ENCODE results near the gene SLC44A4.
"Not testable (repeated sequence)": the region's sequence is repeated elsewhere in the genome, so short reads cannot be mapped to it uniquely, and the experiment has no call there.

SLC44A4 gene

GRCh38 chr6:31878222-31878621 lies 575 bp downstream of the SLC44A4 start:
- DNase-seq = no peak

- no peak for DNase-seq
These were observed 1.1 kb downstream of the SLC44A4 start for GRCh38 chr6:31877651-31878161.

GRCh38 chr6:31877125-31877650 lies 1.6 kb downstream of the SLC44A4 start:
- no peak for DNase-seq

GRCh38 chr6:31876357-31876756 lies 2.4 kb downstream of the SLC44A4 start:
- no peak for DNase-seq

- DNase-seq = no peak
These were observed 2.9 kb downstream of the SLC44A4 start for GRCh38 chr6:31875877-31876276.

- no peak for DNase-seq
These were observed 3.8 kb downstream of the SLC44A4 start for GRCh38 chr6:31874836-31875572.

GRCh38 chr6:31874084-31874670 lies 4.6 kb downstream of the SLC44A4 start:
- DNase-seq = no peak

GRCh38 chr6:31871046-31871659 lies 7.6 kb downstream of the SLC44A4 start:
- no peak for DNase-seq

- DNase-seq = peak; percentile 22
These were observed 8.3 kb downstream of the SLC44A4 start for GRCh38 chr6:31870385-31870921.

- DNase-seq = no peak
These were observed 9.5 kb downstream of the SLC44A4 start for GRCh38 chr6:31869343-31869742.

- DNase-seq = not testable (repeated sequence)
These were observed 10.2 kb downstream of the SLC44A4 start for GRCh38 chr6:31868658-31868971.

- DNase-seq = no peak
These were observed 13.3 kb downstream of the SLC44A4 start for GRCh38 chr6:31865205-31866118.

- no peak for DNase-seq
These were observed 14.0 kb downstream of the SLC44A4 start for GRCh38 chr6:31864818-31865204.

- DNase-seq = not testable (repeated sequence)
These were observed 14.7 kb downstream of the SLC44A4 start for GRCh38 chr6:31864123-31864562.

GRCh38 chr6:31862344-31863235 lies 16.2 kb downstream of the SLC44A4 start, which contains the start of gene NEU1:
Gene NEU1, minus strand, starts transcription at chr6:31862821. Its CDS starts 45 bp downstream, at chr6:31862776.
- DNase-seq = peak; percentile 100

- no peak for DNase-seq
These were observed 16.9 kb downstream of the SLC44A4 start for GRCh38 chr6:31861919-31862343.

- no peak for DNase-seq
These were observed 17.6 kb downstream of the SLC44A4 start for GRCh38 chr6:31861150-31861549.

- no peak for DNase-seq
These were observed 18.4 kb downstream of the SLC44A4 start for GRCh38 chr6:31860349-31860748.

- no peak for DNase-seq
These were observed 18.9 kb downstream of the SLC44A4 start for GRCh38 chr6:31859923-31860322.

GRCh38 chr6:31858707-31859106 lies 20.1 kb downstream of the SLC44A4 start:
- DNase-seq = no peak

- not testable (repeated sequence) for DNase-seq
These were observed 21.0 kb downstream of the SLC44A4 start for GRCh38 chr6:31857774-31858173.
